HL-60 (cell line): Measurements from ENCODE around the gene WT1.

Experiments used
- CTCF ChIP-seq: IDR thresholded peaks from one replicate; pipeline ENCODE4 v1.5.1; 2011; ENCODE audit warnings: low read length, control low read depth, inconsistent platforms; ENCODE audit not compliant: insufficient read depth
- GABPA ChIP-seq: IDR thresholded peaks from 2 replicates; pipeline ENCODE4 v1.6.1; 2012; ENCODE audit warnings: low read depth
- POLR2AphosphoS5 ChIP-seq: IDR thresholded peaks from 2 replicates; pipeline ENCODE4 v1.6.1; 2012; ENCODE audit warnings: low read depth
- REST ChIP-seq: IDR thresholded peaks from 2 replicates; pipeline ENCODE4 v1.6.1; 2012; ENCODE audit warnings: low read depth; ENCODE audit not compliant: insufficient replicate concordance
- SPI1 ChIP-seq: IDR thresholded peaks from 2 replicates; pipeline ENCODE4 v1.6.1; 2012; ENCODE audit warnings: low read depth, mild to moderate bottlenecking, borderline replicate concordance

- TF ChIP-seq CTCF (no peak), SPI1 (no peak), REST (no peak), POLR2AphosphoS5 (no peak), GABPA (no peak)
Observed at GRCh38 chr11:32392840-32393239, 42.5 kb downstream of the WT1 start.
